Transverse colon (tissue), 4 donors: ENCODE results near the gene EPS8. TPM values are rescaled to one million over a fixed set of nuclear protein-coding genes. Genes with fewer than 3 reads are reported as not detected.

Experiments used
- DNase-seq: peaks from one replicate; pipeline ENCODE4 v3.0.0-alpha.2; 2019
- H3K27ac ChIP-seq, 4 donors: fragments of 200-600 bp; sonication (generic); 2 replicates each; pipeline ENCODE4 v1.5.1; 2016 to 2018; ENCODE audit warnings: inconsistent platforms in 4 of 4
- H3K27me3 ChIP-seq: fragments of 200-600 bp; sonication (generic); 2 replicates; pipeline ENCODE4 v1.5.1; 2017; ENCODE audit warnings: inconsistent platforms
- H3K36me3 ChIP-seq, 4 donors: fragments of 200-600 bp; sonication (generic); 2 replicates each; pipeline ENCODE4 v1.5.1; 2017 to 2019; ENCODE audit warnings: inconsistent platforms in 4 of 4
- H3K4me1 ChIP-seq, 4 donors: fragments of 200-600 bp; sonication (generic); 2 replicates each; pipeline ENCODE4 v1.5.1; 2017 to 2020; ENCODE audit warnings: inconsistent platforms in 4 of 4
- H3K4me3 ChIP-seq, 4 donors: fragments of 200-600 bp; sonication (generic); 1 replicate in 1 of 4; 2 replicates in 3 of 4; pipeline versions ENCODE4 v1.5.1 to v1.6.1; 2017 to 2019; ENCODE audit warnings: inconsistent platforms in 4 of 4
- H3K9me3 ChIP-seq, 2 donors: fragments of 200-600 bp; sonication (generic); 2 replicates each; pipeline ENCODE4 v1.5.1; 2017 to 2019; ENCODE audit warnings: inconsistent platforms in 2 of 2
- EP300 ChIP-seq: sonication (generic); formaldehyde crosslinking; IDR thresholded peaks from one replicate; pipeline ENCODE4 v1.6.1; 2017; ENCODE audit warnings: antibody characterized with exemption, low read depth
- POLR2A ChIP-seq: fragments of 450-650 bp; IDR thresholded peaks from one replicate; pipeline ENCODE4 v1.6.1; 2016; ENCODE audit warnings: antibody characterized with exemption, mild to moderate bottlenecking, moderate library complexity
- POLR2AphosphoS5 ChIP-seq, 3 donors: sonication (generic); formaldehyde crosslinking; IDR thresholded peaks; one replicate each; pipeline ENCODE4 v1.6.1; 2016; ENCODE audit warnings: antibody characterized with exemption in 3 of 3
- WGBS, 2 donors: methylation state at CpG; one replicate each; pipeline ENCODE4 v1.1.5; 2018; ENCODE audit warnings: low coverage in 1 of 2; 5-methylcytosine and 5-hydroxymethylcytosine counted together
- in situ Hi-C, 4 donors: fragments of 200-750 bp; cut with MboI; loops; one replicate each; pipeline versions ENCODE4 v1.15.0 to v1.15.1; 2017; ENCODE audit warnings: low sequenced_read_pairs in 3 of 4, low pct_ligation_motif_present in 1 of 4, low pct_unique_long_range_greater_than_20kb in 1 of 4
- intact Hi-C: fragments of 100-400 bp; cut with DNase I; formaldehyde crosslinking; loops from one replicate; pipeline ENCODE4 v1.15.1; 2023; ENCODE audit warnings: low total_unique reads
- total RNA-seq, 4 donors: library from RNA; depleted of rRNA; stranded (reverse); fragments of >200 nt; gene quantifications; one replicate each; pipeline ENCODE4 v1.1.0, GENCODE V29; 2016
- TF ChIP-seq, protein P1 (sequence below), 5 experiments: fragments of 200-600 bp in 3 of 5; fragments of 450-650 bp in 2 of 5; sonication (generic) in 3 of 5; IDR thresholded peaks; 1 replicate in 2 of 5; 2 replicates in 3 of 5; pipeline ENCODE4 v1.5.1; 2016 to 2017; ENCODE audit warnings: antibody characterized with exemption in 5 of 5, inconsistent platforms in 3 of 5, mild to moderate bottlenecking in 2 of 5, moderate library complexity in 1 of 5

Gene EPS8
- total RNA-seq, 4 donors from 2014 or later, result 55.1 to 180 (median 140) TPM

DNA sequence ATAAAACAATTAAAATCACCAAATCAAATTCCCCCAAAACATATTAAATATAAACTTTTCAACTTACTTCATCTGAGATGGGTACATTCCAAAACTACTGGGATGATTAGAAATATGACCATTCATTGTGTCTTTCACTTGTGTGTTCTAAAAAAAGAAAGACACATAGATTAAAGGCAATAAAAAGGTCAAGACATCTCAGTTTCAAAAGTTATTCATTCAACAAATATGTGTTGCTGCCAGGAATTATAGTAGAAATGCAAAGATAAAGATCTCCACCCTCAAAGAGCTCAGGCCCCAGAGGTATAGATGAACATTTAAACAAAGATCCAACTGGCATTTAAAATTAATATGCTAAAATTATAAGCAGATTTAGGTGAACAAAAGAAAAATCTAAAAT, 106.4 kb downstream of the EPS8 start:
- H3K27me3 ChIP-seq, result no peaks in the 10 kb centered on the region
- peaks cover 0 to 24% (median 20%) of the 10 kb centered on the region in 4 donors for H3K4me1 ChIP-seq
- no peak for TF ChIP-seq POLR2A
- TF ChIP-seq, protein P1, sequence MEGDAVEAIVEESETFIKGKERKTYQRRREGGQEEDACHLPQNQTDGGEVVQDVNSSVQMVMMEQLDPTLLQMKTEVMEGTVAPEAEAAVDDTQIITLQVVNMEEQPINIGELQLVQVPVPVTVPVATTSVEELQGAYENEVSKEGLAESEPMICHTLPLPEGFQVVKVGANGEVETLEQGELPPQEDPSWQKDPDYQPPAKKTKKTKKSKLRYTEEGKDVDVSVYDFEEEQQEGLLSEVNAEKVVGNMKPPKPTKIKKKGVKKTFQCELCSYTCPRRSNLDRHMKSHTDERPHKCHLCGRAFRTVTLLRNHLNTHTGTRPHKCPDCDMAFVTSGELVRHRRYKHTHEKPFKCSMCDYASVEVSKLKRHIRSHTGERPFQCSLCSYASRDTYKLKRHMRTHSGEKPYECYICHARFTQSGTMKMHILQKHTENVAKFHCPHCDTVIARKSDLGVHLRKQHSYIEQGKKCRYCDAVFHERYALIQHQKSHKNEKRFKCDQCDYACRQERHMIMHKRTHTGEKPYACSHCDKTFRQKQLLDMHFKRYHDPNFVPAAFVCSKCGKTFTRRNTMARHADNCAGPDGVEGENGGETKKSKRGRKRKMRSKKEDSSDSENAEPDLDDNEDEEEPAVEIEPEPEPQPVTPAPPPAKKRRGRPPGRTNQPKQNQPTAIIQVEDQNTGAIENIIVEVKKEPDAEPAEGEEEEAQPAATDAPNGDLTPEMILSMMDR (IDR thresholded peaks at IDR 0.05), result no peak
- TF ChIP-seq POLR2AphosphoS5 (IDR thresholded peaks at IDR 0.05), result no peak
- TF ChIP-seq EP300, result no peak
- H3K36me3 ChIP-seq, result no peaks in the 10 kb centered on the region
- no peak for DNase-seq
- intact Hi-C loops (loop anchor here (10.0 kb wide), 1 partner anchor 48 kb away; no protein-coding TSS in a partner anchor), in situ Hi-C loops (no loop called here)
- H3K27ac ChIP-seq, result no peak overlapping the region
- no peaks in the 10 kb centered on the region for H3K9me3 ChIP-seq
- H3K4me3 ChIP-seq, result no peak overlapping the region

DNA sequence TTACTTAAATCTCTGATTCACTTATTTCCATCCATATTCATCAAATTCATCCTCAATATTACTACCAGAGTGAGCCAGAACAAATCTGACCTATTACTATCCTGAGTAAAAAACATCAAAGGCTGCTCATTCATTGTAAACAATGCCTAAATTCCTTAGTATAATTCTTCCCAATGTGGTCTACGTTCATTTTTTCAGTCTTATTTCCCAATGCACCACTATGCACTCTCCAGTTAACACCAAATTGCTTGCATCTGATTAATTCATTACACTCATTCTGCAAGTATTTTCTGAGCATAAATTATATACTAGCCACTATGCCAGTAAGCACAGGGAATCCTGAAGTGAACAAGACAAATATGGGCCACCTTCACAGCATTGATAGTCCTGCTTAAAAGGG, 110.0 kb downstream of the EPS8 start:
- no peaks in the 10 kb centered on the region for H3K27me3 ChIP-seq
- H3K9me3 ChIP-seq, result no peaks in the 10 kb centered on the region
- intact Hi-C loops, result no loop called here
- TF ChIP-seq, protein P1 (IDR thresholded peaks at IDR 0.05), result no peak
- TF ChIP-seq POLR2AphosphoS5 (IDR thresholded peaks at IDR 0.05) (no peak), POLR2A (no peak), EP300 (no peak)
- peaks cover 0 to 15% (median 9%) of the 10 kb centered on the region in 4 donors for H3K4me1 ChIP-seq
- no peak for DNase-seq
- H3K27ac ChIP-seq, result no peak overlapping the region
- WGBS, 2 donors, result 74 to 88% methylated on average over 1 of the region's 1 CpG
- no peaks in the 10 kb centered on the region for H3K36me3 ChIP-seq
- in situ Hi-C loops, result no loop called here
- no peak overlapping the region for H3K4me3 ChIP-seq

- Histone ChIP-seq H3K4me1 (peaks cover 0 to 9% (median 5%) of the 10 kb centered on the region in 4 donors), H3K27me3 (no peaks in the 10 kb centered on the region), H3K36me3 (no peaks in the 10 kb centered on the region), H3K4me3 (no peak overlapping the region), H3K9me3 (no peaks in the 10 kb centered on the region), H3K27ac (no peak overlapping the region)
- TF ChIP-seq EP300 (no peak), POLR2A (no peak), POLR2AphosphoS5 (IDR thresholded peaks at IDR 0.05) (no peak)
- TF ChIP-seq, protein P1 (IDR thresholded peaks at IDR 0.05), result no peak
- intact Hi-C loops, result no loop called here
- in situ Hi-C loops, result no loop called here
- WGBS, 2 donors, result 85 to 92% methylated on average over 3 of the region's 3 CpGs
- DNase-seq, result no peak
Observed at GRCh38 chr12:15677726-15678201, 111.4 kb downstream of the EPS8 start.

DNA sequence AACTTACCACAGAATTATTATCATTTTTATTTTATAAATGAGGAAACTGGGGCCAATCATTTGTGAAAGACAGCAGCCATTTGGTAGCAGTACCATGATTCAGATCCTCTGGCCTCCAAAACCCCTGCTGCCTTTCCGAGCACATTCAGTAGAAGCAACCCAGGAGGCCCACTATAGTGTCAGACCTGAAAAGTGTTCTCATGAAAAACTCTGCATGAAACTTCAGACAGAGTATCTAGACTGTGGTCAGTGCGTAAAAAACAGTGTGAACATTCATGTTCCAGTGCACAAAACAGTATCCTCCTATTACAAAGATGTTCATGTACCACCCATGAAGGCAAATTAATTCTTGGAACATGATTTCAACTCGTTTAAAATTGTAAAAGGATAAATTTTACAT, 112.0 kb downstream of the EPS8 start:
- intact Hi-C loops, result no loop called here
- Histone ChIP-seq H3K9me3 (no peaks in the 10 kb centered on the region), H3K27me3 (no peaks in the 10 kb centered on the region), H3K36me3 (no peaks in the 10 kb centered on the region), H3K4me1 (peaks cover 0 to 4% (median 2%) of the 10 kb centered on the region in 4 donors), H3K4me3 (no peak overlapping the region), H3K27ac (no peak overlapping the region)
- in situ Hi-C loops, result no loop called here
- DNase-seq, result no peak
- TF ChIP-seq EP300 (no peak), POLR2AphosphoS5 (IDR thresholded peaks at IDR 0.05) (no peak), POLR2A (no peak)
- TF ChIP-seq, protein P1 (IDR thresholded peaks at IDR 0.05), result no peak
- WGBS, 2 donors, result 63 to 74% methylated on average over 2 to 3 of the region's 3 CpGs
